Tibial artery (tissue), 4 donors: ENCODE data around the gene MDC1.
"Not testable (repeated sequence)": the region's sequence is repeated elsewhere in the genome, so short reads cannot be mapped to it uniquely, and the experiment has no call there.

ENCODE experiments used
- DNase-seq, 2 donors: peaks; one replicate each; pipeline ENCODE4 v3.0.0-alpha.2; 2019
- H3K27ac ChIP-seq, 2 donors: fragments of 200-600 bp; sonication (generic) in 1 of 2; 1 replicate in 1 of 2; 2 replicates in 1 of 2; pipeline ENCODE4 v1.5.1; 2018 to 2019; ENCODE audit warnings: mild to moderate bottlenecking in 1 of 2
- H3K27me3 ChIP-seq, 2 donors: fragments of 200-600 bp; sonication (generic) in 1 of 2; one replicate each; pipeline versions ENCODE4 v1.5.1 to v1.6.0; 2016 to 2019
- H3K36me3 ChIP-seq, 3 donors: fragments of 200-600 bp; sonication (generic) in 2 of 3; one replicate each; pipeline ENCODE4 v1.5.1; 2016 to 2019; ENCODE audit warnings: mild to moderate bottlenecking in 2 of 3
- H3K4me1 ChIP-seq, 4 donors: fragments of 200-600 bp; sonication (generic) in 2 of 4; 1 replicate in 3 of 4; 2 replicates in 1 of 4; pipeline ENCODE4 v1.5.1; 2016 to 2019
- H3K4me3 ChIP-seq, 2 donors: fragments of 200-600 bp; sonication (generic) in 1 of 2; 1 replicate in 1 of 2; 2 replicates in 1 of 2; pipeline ENCODE4 v1.5.1; 2018 to 2019; ENCODE audit warnings: mild to moderate bottlenecking in 2 of 2
- H3K9me3 ChIP-seq, 3 donors: fragments of 200-600 bp; sonication (generic) in 1 of 3; one replicate each; pipeline ENCODE4 v1.5.1; 2016 to 2019
- intact Hi-C: fragments of 100-400 bp; cut with DNase I; formaldehyde crosslinking; loops from one replicate; pipeline ENCODE4 v1.15.0; 2023; ENCODE audit warnings: low total_unique reads
- TF ChIP-seq, protein P1 (sequence below), 2 experiments: fragments of 200-600 bp in 1 of 2; fragments of 450-650 bp in 1 of 2; IDR thresholded peaks; one replicate each; pipeline ENCODE4 v1.5.1; 2017 to 2019; ENCODE audit warnings: antibody characterized with exemption in 2 of 2, mild to moderate bottlenecking in 1 of 2, moderate library complexity in 1 of 2

Gene MDC1

GRCh38 chr6:30664994-30665767, 51.9 kb downstream of the MDC1 start:
- TF ChIP-seq, protein P1, sequence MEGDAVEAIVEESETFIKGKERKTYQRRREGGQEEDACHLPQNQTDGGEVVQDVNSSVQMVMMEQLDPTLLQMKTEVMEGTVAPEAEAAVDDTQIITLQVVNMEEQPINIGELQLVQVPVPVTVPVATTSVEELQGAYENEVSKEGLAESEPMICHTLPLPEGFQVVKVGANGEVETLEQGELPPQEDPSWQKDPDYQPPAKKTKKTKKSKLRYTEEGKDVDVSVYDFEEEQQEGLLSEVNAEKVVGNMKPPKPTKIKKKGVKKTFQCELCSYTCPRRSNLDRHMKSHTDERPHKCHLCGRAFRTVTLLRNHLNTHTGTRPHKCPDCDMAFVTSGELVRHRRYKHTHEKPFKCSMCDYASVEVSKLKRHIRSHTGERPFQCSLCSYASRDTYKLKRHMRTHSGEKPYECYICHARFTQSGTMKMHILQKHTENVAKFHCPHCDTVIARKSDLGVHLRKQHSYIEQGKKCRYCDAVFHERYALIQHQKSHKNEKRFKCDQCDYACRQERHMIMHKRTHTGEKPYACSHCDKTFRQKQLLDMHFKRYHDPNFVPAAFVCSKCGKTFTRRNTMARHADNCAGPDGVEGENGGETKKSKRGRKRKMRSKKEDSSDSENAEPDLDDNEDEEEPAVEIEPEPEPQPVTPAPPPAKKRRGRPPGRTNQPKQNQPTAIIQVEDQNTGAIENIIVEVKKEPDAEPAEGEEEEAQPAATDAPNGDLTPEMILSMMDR (IDR thresholded peaks at IDR 0.05): no peak
- no peak for DNase-seq
- Histone ChIP-seq H3K9me3 (no peaks in the 10 kb centered on the region), H3K27me3 (no peaks in the 10 kb centered on the region), H3K27ac (no peak overlapping the region), H3K4me3 (no peak overlapping the region), H3K36me3 (peaks cover 79 to 100% (median 86%) of the 10 kb centered on the region in 3 donors), H3K4me1 (no peaks in the 10 kb centered on the region)
- intact Hi-C loops: no loop called here

DNA sequence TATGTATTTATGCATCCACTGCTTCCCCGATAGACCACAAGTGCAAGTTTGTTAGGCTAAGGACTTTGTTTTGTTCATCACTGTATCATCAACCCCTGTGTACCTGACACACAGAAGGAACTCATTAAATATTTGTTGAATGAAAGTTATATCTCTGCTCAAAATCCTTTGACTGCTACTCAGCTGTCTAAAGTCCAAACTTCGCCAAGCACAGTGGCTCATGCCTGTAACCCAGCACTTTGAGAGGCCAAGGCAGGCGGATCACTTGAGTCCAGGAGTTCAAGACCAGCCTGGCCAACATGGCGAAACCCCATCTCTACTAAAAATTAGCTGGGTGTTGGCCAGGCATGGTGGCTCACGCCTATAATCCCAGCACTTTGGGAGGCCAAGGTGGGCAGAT, 59.2 kb downstream of the MDC1 start:
- H3K27ac ChIP-seq, H3K27me3 ChIP-seq, H3K9me3 ChIP-seq, DNase-seq, H3K4me3 ChIP-seq, H3K4me1 ChIP-seq, intact Hi-C loops: not testable (repeated sequence)
- peaks cover 100% of the 10 kb centered on the region in 3 donors for H3K36me3 ChIP-seq

- Histone ChIP-seq H3K9me3 (no peaks in the 10 kb centered on the region), H3K4me3 (no peak overlapping the region), H3K4me1 (no peaks in the 10 kb centered on the region), H3K27ac (no peak overlapping the region), H3K36me3 (peaks cover 100% of the 10 kb centered on the region in 3 donors), H3K27me3 (no peaks in the 10 kb centered on the region)
- DNase-seq: no peak
- TF ChIP-seq, protein P1 (IDR thresholded peaks at IDR 0.05): no peak
- intact Hi-C loops: no loop called here
Measured at GRCh38 chr6:30657454-30657853, 59.6 kb downstream of the MDC1 start.

GRCh38 chr6:30656513-30656912, 60.6 kb downstream of the MDC1 start:
- H3K27me3 ChIP-seq: no peaks in the 10 kb centered on the region
- no peak for DNase-seq
- no peak overlapping the region for H3K4me3 ChIP-seq
- TF ChIP-seq, protein P1 (IDR thresholded peaks at IDR 0.05): no peak
- no peaks in the 10 kb centered on the region for H3K4me1 ChIP-seq
- peaks cover 98 to 100% (median 100%) of the 10 kb centered on the region in 3 donors for H3K36me3 ChIP-seq
- intact Hi-C loops: no loop called here
- H3K9me3 ChIP-seq: no peaks in the 10 kb centered on the region
- H3K27ac ChIP-seq: no peak overlapping the region

- no peaks in the 10 kb centered on the region for H3K4me1 ChIP-seq
- no peak overlapping the region for H3K4me3 ChIP-seq
- intact Hi-C loops: no loop called here
- no peak overlapping the region for H3K27ac ChIP-seq
- no peaks in the 10 kb centered on the region for H3K27me3 ChIP-seq
- DNase-seq: no peak
- H3K36me3 ChIP-seq: peaks cover 93 to 100% (median 99%) of the 10 kb centered on the region in 3 donors
- no peaks in the 10 kb centered on the region for H3K9me3 ChIP-seq
- TF ChIP-seq, protein P1 (IDR thresholded peaks at IDR 0.05): no peak
Measured at GRCh38 chr6:30655743-30656094, 61.4 kb downstream of the MDC1 start.

- TF ChIP-seq, protein P1 (IDR thresholded peaks at IDR 0.05): no peak
Measured at GRCh38 chr6:30654798-30655742, 62.0 kb downstream of the MDC1 start.

More at GRCh38 chr6:30654798-30655742, 62.0 kb downstream of the MDC1 start:
- Histone ChIP-seq H3K4me1 (no peaks in the 10 kb centered on the region), H3K27ac (no peak overlapping the region), H3K27me3 (no peaks in the 10 kb centered on the region), H3K36me3 (peaks cover 86 to 100% (median 93%) of the 10 kb centered on the region in 3 donors), H3K9me3 (no peaks in the 10 kb centered on the region), H3K4me3 (no peak overlapping the region)
- intact Hi-C loops: no loop called here
- no peak for DNase-seq
